GM18499 (cell line): ENCODE data around the gene RAD51B.

Source experiments
- ATAC-seq: cut with Tn5 transposase; IDR thresholded peaks from one replicate; pipeline ENCODE4 v1.9.1; 2021; ENCODE audit warnings: moderate number of reproducible peaks; ENCODE audit not compliant: insufficient read depth, unreplicated experiment

The RAD51B gene

GRCh38 chr14:68159701-68160633, 340.4 kb downstream of the RAD51B start:
- no peak for ATAC-seq

- ATAC-seq = no peak
Measured at GRCh38 chr14:68160779-68161546, 341.4 kb downstream of the RAD51B start.

GRCh38 chr14:68162887-68163286, 343.3 kb downstream of the RAD51B start:
- no peak for ATAC-seq

- ATAC-seq = no peak
Measured at GRCh38 chr14:68164711-68165113, 345.1 kb downstream of the RAD51B start.

- no peak for ATAC-seq
Measured at GRCh38 chr14:68165274-68165843, 345.8 kb downstream of the RAD51B start.

GRCh38 chr14:68166731-68167382, 347.3 kb downstream of the RAD51B start:
- no peak for ATAC-seq

- no peak for ATAC-seq
Measured at GRCh38 chr14:68167383-68168087, 348.0 kb downstream of the RAD51B start.

GRCh38 chr14:68168460-68169109, 349.0 kb downstream of the RAD51B start:
- no peak for ATAC-seq

GRCh38 chr14:68172216-68172615, 352.6 kb downstream of the RAD51B start:
- no peak for ATAC-seq

- ATAC-seq = no peak
Measured at GRCh38 chr14:68172627-68173026, 353.0 kb downstream of the RAD51B start.

- no peak for ATAC-seq
Measured at GRCh38 chr14:68173227-68173972, 353.8 kb downstream of the RAD51B start.

GRCh38 chr14:68174446-68174845, 354.9 kb downstream of the RAD51B start:
- no peak for ATAC-seq

GRCh38 chr14:68176687-68177086, 357.1 kb downstream of the RAD51B start:
- ATAC-seq = no peak

GRCh38 chr14:68177728-68178127, 358.1 kb downstream of the RAD51B start:
- ATAC-seq = no peak

- no peak for ATAC-seq
Measured at GRCh38 chr14:68178282-68178681, 358.7 kb downstream of the RAD51B start.

GRCh38 chr14:68181519-68182326, 362.1 kb downstream of the RAD51B start:
- no peak for ATAC-seq

GRCh38 chr14:68182492-68182891, 362.9 kb downstream of the RAD51B start:
- no peak for ATAC-seq
